D721Med (cell line): ENCODE results near the gene MC2R.

ENCODE experiments used
- DNase-seq: peaks from one replicate; pipeline ENCODE4 v3.0.0; 2011; ENCODE audit warnings: low spot score; ENCODE audit not compliant: insufficient read length
- FAIRE-seq: peaks from 2 replicates; lab custom pipeline; 2011; peaks lifted over from hg19 to GRCh38; lab: Jason Lieb, UNC
- CTCF ChIP-seq: IDR thresholded peaks from 2 replicates; pipeline ENCODE4 v1.5.1; 2012; ENCODE audit warnings: mild to moderate bottlenecking, control low read depth; ENCODE audit not compliant: insufficient read depth; ENCODE audit errors: missing control alignments

Gene MC2R

GRCh38 chr18:13895505-13896033 is 19.8 kb downstream of the MC2R start:
- no peak for TF ChIP-seq CTCF
- DNase-seq, result no peak
- no peak for FAIRE-seq

DNA sequence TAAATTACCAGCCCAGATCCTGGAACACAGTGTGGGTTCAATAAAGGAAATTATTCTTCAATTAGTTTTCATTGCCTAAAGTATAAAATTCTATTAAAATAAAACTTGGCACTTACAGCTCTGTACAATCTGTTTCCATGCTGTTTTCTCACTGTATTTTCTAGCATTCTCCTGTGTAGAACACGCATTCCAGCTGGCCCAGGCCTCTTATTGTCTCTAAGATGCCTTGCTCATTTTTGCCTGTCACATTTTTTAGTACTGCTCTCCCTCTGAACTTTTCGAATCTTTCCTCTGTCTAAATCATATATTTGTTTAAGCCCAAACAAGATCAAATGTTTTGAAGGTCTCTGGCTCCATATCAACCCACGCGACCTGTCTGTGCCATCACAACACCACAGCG is 20.8 kb downstream of the MC2R start:
- no peak for FAIRE-seq
- DNase-seq, result no peak
- TF ChIP-seq CTCF, result no peak

GRCh38 chr18:13893418-13893760 is 21.9 kb downstream of the MC2R start:
- no peak for DNase-seq
- no peak for TF ChIP-seq CTCF
- no peak for FAIRE-seq

GRCh38 chr18:13892098-13892497 is 23.2 kb downstream of the MC2R start:
- FAIRE-seq, result no peak
- no peak for DNase-seq
- no peak for TF ChIP-seq CTCF

DNA sequence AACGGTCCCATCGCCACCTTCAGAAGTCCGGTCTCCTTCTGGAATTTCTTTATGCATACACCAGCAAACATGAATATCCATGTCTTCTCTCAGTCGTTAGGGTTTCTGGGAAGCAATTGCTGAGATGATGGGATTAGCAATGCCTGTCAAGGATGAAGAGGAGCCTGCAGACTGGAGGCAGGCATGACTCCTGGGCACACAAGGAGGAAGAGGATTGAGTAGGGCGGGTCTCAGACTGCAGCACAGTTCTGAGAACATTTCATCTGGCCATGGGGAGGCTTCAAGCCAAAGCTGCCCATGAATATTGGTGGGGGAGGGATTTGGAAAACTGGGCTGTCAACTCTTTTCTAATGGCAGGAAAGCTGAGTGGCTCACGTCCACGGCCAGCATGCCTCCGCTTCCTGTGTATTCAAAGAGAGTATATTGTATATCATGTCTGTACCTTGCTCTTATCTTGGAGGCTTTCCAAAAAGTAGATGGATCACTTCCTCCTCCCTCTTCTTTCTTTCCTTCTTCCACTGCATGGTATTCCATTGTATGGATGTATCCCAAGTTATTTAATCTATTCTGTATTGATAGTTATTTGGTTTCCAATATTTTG is 24.5 kb downstream of the MC2R start:
- no peak for DNase-seq
- TF ChIP-seq CTCF, result no peak
- no peak for FAIRE-seq

GRCh38 chr18:13889671-13890070 is 25.7 kb downstream of the MC2R start:
- TF ChIP-seq CTCF, result no peak
- FAIRE-seq (no peak), DNase-seq (no peak)

DNA sequence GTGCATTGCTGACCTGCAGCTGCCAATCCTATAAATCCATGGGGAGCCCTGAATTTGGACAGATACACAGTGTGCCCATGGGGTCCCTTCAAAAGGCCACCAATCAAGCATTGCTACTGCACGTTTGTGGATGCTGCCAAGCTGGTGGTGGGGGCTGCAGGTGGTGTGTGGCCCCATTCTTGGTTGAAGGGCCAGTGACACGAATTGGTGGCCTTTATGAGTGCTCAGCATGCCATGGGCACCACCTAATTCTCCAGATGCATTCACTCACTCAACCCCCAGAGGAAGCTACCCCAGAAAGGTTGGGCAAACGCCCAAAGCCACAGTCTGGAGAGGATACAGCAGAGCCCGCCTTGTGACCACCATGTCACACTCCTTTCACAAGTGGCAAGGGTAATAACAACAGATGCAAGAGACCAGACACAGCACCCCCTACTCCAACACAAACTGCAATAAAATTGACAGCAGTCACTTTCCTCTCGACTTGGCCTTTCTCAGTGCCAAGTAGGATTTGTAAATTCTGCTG is 27.1 kb downstream of the MC2R start:
- FAIRE-seq (no peak), DNase-seq (no peak)
- TF ChIP-seq CTCF, result no peak
